Ascending aorta (tissue), 2 donors: Measurements from ENCODE around the gene LAPTM4A. TPM values are rescaled to one million over a fixed set of nuclear protein-coding genes. Genes with fewer than 3 reads are reported as not detected.

ENCODE experiments used
- DNase-seq, 2 donors: peaks; one replicate each; pipeline ENCODE4 v3.0.0-alpha.2; 2019; ENCODE audit warnings: low spot score in 2 of 2
- H3K27ac ChIP-seq, 2 donors: fragments of 200-600 bp; sonication (generic); one replicate each; pipeline ENCODE4 v1.5.1; 2016 to 2017; ENCODE audit warnings: mild to moderate bottlenecking in 1 of 2
- H3K27me3 ChIP-seq: fragments of 200-600 bp; sonication (generic); one replicate; pipeline ENCODE4 v1.5.1; 2017
- H3K36me3 ChIP-seq, 2 donors: fragments of 200-600 bp; sonication (generic); one replicate each; pipeline ENCODE4 v1.5.1; 2016
- H3K4me1 ChIP-seq, 2 donors: fragments of 200-600 bp; sonication (generic); one replicate each; pipeline ENCODE4 v1.5.1; 2016 to 2017; ENCODE audit warnings: mild to moderate bottlenecking in 1 of 2
- H3K4me3 ChIP-seq, 2 donors: fragments of 200-600 bp; sonication (generic); one replicate each; pipeline ENCODE4 v1.5.1; 2016 to 2017; ENCODE audit warnings: mild to moderate bottlenecking in 1 of 2
- H3K9me3 ChIP-seq, 2 donors: fragments of 200-600 bp; sonication (generic); one replicate each; pipeline ENCODE4 v1.5.1; 2016
- CTCF ChIP-seq, 3 experiments: fragments of 200-600 bp in 2 of 3; fragments of 450-650 bp in 1 of 3; sonication (generic) in 2 of 3; IDR thresholded peaks; one replicate each; pipeline ENCODE4 v1.5.1; 2016 to 2019; ENCODE audit warnings: antibody characterized with exemption in 3 of 3, mild to moderate bottlenecking in 1 of 3, moderate library complexity in 1 of 3
- intact Hi-C: fragments of 100-400 bp; cut with DNase I; formaldehyde crosslinking; loops from one replicate; pipeline ENCODE4 v1.15.1; 2023
- total RNA-seq: library from RNA; depleted of rRNA; stranded (reverse); fragments of >200 nt; gene quantifications from one replicate; pipeline ENCODE4 v1.1.0, GENCODE V29; 2016

The LAPTM4A gene
- total RNA-seq, 1 donor from 2014 or later = 95.6 TPM

DNA sequence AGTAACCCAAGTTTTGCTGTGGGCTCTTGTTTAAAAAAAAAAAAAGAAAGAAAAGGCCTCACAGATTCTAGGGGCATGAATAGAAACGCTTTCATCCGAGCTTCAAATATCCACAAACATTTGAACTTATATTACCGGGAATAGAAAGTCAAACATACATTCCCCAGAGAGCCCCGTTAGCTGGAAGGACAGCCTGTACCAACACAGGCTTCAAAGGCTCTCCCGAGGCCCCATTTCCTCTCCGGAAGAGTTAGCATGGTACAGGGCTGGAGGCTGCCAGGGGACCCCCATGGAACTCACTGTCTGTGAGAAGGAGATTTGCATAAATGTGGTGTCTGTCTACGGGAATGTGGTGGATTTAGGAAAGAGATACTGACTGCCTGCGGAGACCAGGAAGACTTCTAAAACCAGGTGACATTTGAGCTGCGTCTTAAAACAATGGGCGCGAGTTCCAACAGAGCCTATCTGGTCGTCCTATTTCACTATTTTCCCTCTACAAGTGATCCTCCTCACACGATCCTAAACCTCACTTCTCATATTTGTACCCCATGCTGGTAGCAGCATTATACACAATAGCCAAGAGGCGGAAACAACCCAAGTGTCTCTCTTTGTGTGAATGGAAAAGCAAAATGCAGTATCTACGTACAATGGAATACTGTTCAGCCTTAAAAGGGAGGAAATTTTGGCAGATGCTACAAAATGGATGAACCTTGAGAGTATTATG lies 38.1 kb downstream of the LAPTM4A start:
- intact Hi-C loops = loop anchor here (2.0 kb wide), 2 partner anchors 22 to 36 kb away; partner anchors contain the start of gene WDR35
- no peak for DNase-seq
- Histone ChIP-seq H3K27me3 (no peaks in the 10 kb centered on the region), H3K9me3 (no peaks in the 10 kb centered on the region), H3K36me3 (no peaks in the 10 kb centered on the region), H3K4me3 (peak overlapping the region; percentile 75 to 86), H3K27ac (peak overlapping the region; percentile 64 to 79), H3K4me1 (peaks cover 3 to 6% of the 10 kb centered on the region in 2 donors)
- TF ChIP-seq CTCF (IDR thresholded peaks at IDR 0.05) = no peak

DNA sequence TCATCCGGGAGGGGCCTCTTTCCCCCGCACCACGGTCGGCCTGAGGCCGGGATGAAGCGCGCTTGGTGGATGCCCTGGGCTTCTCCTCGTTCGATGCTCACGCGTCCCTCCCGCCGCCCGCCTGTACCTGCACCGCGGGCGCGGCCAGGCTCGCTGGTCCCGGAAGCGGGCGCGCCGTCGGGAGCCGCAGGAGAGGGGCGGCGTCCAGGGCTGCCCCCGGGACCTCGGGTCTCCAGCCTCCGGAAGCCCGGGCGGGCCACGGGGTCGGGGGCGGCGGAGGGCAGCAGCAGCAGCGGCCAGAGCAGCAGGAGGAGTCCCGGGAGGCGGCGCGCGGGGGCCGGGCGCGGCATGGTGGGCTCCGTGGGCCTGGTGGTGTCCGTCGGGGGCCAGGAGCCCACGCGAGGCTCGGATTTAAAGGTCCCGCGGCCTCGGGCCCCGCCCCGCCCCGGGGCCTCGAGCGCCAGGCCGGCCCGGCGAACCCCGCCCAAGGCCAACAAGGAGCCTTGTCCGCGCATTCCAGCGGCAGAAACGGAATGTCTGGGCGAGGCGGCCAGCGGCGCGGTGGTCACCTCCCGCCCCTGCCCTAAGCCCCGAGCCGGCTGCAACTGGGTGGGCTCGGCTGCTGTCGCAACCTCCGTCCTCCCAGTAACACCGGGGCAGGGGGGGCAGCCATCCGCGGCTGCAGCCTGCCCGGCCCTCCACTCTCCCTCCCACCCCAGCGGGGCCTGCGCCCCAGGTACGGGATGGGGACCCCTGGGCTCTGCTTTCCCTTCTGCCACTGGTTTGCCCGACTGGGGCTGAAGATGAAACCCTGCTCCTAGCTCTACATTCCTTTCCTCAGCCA lies 38.9 kb downstream of the LAPTM4A start, which contains the start of gene MATN3:
Gene MATN3, minus strand, starts transcription at position 387 of the 844 bp plus-strand sequence. Its CDS starts 37 bp downstream, at position 350.
- Histone ChIP-seq H3K4me1 (peaks cover 3 to 6% of the 10 kb centered on the region in 2 donors), H3K27me3 (no peaks in the 10 kb centered on the region), H3K4me3 (peak within 1 kb of the TSS; percentile 75 to 86), H3K27ac (peak within 1 kb of the TSS; percentile 64 to 79), H3K36me3 (no peaks in the 10 kb centered on the region), H3K9me3 (no peaks in the 10 kb centered on the region)
- intact Hi-C loops = loop anchor here (2.0 kb wide), 2 partner anchors 22 to 36 kb away; partner anchors contain the start of gene WDR35
- DNase-seq = peak in 1 of 2 donors; percentile 73
- TF ChIP-seq CTCF (IDR thresholded peaks at IDR 0.05) = no peak

DNA sequence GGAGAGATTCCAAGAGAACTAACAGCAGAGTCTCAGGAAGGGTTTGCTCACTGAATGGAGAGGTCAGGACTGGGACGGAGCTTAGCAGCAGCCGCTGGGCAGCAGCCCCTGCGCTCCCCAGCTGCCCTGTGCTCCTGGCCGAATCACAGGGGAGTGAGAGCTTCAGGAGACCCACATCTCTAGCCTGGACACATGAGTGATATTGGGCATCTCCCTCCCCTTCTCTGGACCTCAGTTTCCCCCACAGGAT lies 39.5 kb downstream of the LAPTM4A start:
- Histone ChIP-seq H3K36me3 (no peaks in the 10 kb centered on the region), H3K9me3 (no peaks in the 10 kb centered on the region), H3K27me3 (no peaks in the 10 kb centered on the region), H3K27ac (no peak overlapping the region), H3K4me1 (peaks cover 3 to 6% of the 10 kb centered on the region in 2 donors), H3K4me3 (peak overlapping the region; percentile 75 to 86)
- DNase-seq = no peak
- intact Hi-C loops = loop anchor here (2.0 kb wide), 2 partner anchors 21 to 37 kb away; partner anchors contain the start of gene WDR35
- TF ChIP-seq CTCF (IDR thresholded peaks at IDR 0.05) = no peak

DNA sequence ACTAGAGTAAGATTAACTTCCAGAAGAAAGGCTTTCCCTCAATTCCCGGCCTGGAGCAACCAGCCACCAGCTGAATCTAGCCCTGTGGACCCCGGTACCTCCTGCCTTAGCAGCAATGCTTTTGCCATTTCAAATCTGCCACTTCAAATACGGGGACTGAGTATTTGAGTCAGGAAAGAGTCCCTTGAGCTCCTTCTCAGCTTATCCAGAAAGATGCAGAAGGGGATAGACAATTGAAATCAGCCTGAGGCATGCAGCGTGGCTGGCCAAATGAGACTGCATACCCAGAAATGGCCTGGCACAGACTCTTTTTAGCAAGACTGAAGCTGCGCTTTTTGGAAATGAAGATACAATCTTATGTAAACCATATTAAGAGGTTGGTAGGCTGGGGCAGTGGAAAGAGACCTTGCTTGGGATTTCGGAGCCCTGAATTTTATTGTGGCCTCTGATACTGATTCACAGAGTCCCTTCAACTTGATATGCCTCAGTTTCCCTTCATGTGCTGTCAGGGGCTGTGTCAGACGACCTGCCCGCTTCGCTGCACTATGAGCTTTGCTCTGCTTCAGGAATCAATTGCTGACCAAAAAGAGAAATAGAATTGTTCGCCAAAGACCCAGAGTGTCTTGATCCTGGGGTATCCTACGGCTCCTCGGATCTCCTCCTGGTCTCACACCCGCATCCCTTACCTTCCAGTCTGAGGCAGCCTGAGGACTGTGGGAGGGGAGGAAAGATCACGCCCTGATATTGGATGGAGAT lies 40.0 kb downstream of the LAPTM4A start:
- H3K36me3 ChIP-seq = no peaks in the 10 kb centered on the region
- DNase-seq = no peak
- TF ChIP-seq CTCF (IDR thresholded peaks at IDR 0.05) = no peak
- peaks cover 3 to 6% of the 10 kb centered on the region in 2 donors for H3K4me1 ChIP-seq
- intact Hi-C loops = loop anchor here (2.0 kb wide), 2 partner anchors 21 to 37 kb away; partner anchors contain the start of gene WDR35
- H3K9me3 ChIP-seq = no peaks in the 10 kb centered on the region
- H3K27me3 ChIP-seq = no peaks in the 10 kb centered on the region
- H3K27ac ChIP-seq = no peak overlapping the region
- peak overlapping the region in 1 of 2 donors; percentile 86 for H3K4me3 ChIP-seq

GRCh38 chr2:20008703-20009102 lies 42.7 kb downstream of the LAPTM4A start:
- no peak for TF ChIP-seq CTCF (IDR thresholded peaks at IDR 0.05)

More at GRCh38 chr2:20008703-20009102, 42.7 kb downstream of the LAPTM4A start:
- no peaks in the 10 kb centered on the region for H3K27me3 ChIP-seq
- intact Hi-C loops = no loop called here
- peaks cover 3 to 6% of the 10 kb centered on the region in 2 donors for H3K4me1 ChIP-seq
- H3K27ac ChIP-seq = no peak overlapping the region
- H3K36me3 ChIP-seq = no peaks in the 10 kb centered on the region
- no peaks in the 10 kb centered on the region for H3K9me3 ChIP-seq
- no peak for DNase-seq
- no peak overlapping the region for H3K4me3 ChIP-seq
